Thymus (tissue), 11 donors: ENCODE measurements around the gene ZNF606. TPM values are rescaled to one million over a fixed set of nuclear protein-coding genes. Genes with fewer than 3 reads are reported as not detected.

Source experiments
- DNase-seq, 9 donors: peaks; one replicate each; pipeline ENCODE4 v3.0.0-alpha.2; 2013; ENCODE audit warnings: low spot score in 9 of 9, low read depth in 6 of 9, missing footprints in 1 of 9
- H3K27ac ChIP-seq, 2 donors: one replicate each; pipeline ENCODE4 v1.5.1; 2013; ENCODE audit warnings: control low read depth in 1 of 2, low read depth in 1 of 2, low read length in 1 of 2, mild to moderate bottlenecking in 1 of 2, moderate library complexity in 1 of 2
- H3K27me3 ChIP-seq, 2 donors: one replicate each; pipeline ENCODE4 v1.5.1; 2013; ENCODE audit warnings: low read length in 1 of 2; ENCODE audit not compliant: control insufficient read depth in 2 of 2, insufficient read depth in 1 of 2
- H3K36me3 ChIP-seq, 2 donors: one replicate each; pipeline ENCODE4 v1.5.1; 2013; ENCODE audit warnings: low read length in 1 of 2, mild to moderate bottlenecking in 1 of 2, moderate library complexity in 1 of 2; ENCODE audit not compliant: control insufficient read depth in 2 of 2, insufficient read depth in 2 of 2
- H3K4me1 ChIP-seq, 2 donors: one replicate each; pipeline ENCODE4 v1.5.1; 2013; ENCODE audit warnings: low read length in 2 of 2; ENCODE audit not compliant: control insufficient read depth in 2 of 2, insufficient read depth in 2 of 2
- H3K4me3 ChIP-seq, 2 donors: one replicate each; pipeline ENCODE4 v1.5.1; 2013; ENCODE audit warnings: low read length in 2 of 2, control low read depth in 1 of 2, mild to moderate bottlenecking in 1 of 2
- H3K9me3 ChIP-seq, 2 donors: one replicate each; pipeline ENCODE4 v1.5.1; 2013; ENCODE audit warnings: low read length in 1 of 2, mild to moderate bottlenecking in 1 of 2; ENCODE audit not compliant: control insufficient read depth in 2 of 2, insufficient read depth in 1 of 2
- WGBS: extraction: QIAGEN DNeasy Blood & Tissue Kit; methylation state at CpG from one replicate; pipeline ENCODE4 v1.1.7; 2013; 5-methylcytosine and 5-hydroxymethylcytosine counted together
- polyA plus RNA-seq: library from polyadenylated mRNA; stranded (reverse); fragments of 200-250 nt; gene quantifications from one replicate; pipeline ENCODE4 v1.2.3, GENCODE V29; 2013
- total RNA-seq: library from RNA; stranded (reverse); fragments of 120-200 nt; gene quantifications from one replicate; pipeline ENCODE4 v1.2.4, GENCODE V29; 2013
- donor health status: healthy.

The ZNF606 gene
- total and polyA plus RNA-seq, 2 donors, result 17.8 to 18.8 TPM

DNA sequence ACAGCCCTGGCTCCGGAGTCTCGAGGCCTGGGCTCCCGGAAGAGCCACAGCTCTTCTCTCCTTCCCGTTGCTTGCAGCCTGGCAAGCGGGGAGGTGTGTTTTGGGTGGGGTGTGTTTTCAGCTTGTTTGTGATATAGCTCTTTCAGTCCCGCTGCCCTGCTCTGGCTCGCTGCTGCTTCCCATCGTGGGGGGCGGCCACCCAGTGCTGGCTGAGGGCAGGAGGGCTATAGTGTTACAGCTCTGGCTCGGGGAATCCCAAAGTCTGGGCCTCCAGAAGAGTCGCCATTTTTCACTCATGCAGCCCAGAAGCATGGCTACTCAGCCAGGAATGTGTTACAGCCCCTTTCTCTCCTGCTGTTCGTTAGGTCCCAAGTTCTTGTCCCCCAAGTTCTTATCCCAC, 52.9 kb downstream of the ZNF606 start:
- no peaks in the 10 kb centered on the region for H3K36me3 ChIP-seq
- H3K27ac ChIP-seq, result no peak overlapping the region
- H3K4me3 ChIP-seq, result no peak overlapping the region
- H3K27me3 ChIP-seq, result no peaks in the 10 kb centered on the region
- H3K9me3 ChIP-seq, result peaks cover 15 to 58% of the 10 kb centered on the region in 2 donors
- DNase-seq, result no peak
- WGBS, result 95% methylated on average over 12 of the region's 12 CpGs
- H3K4me1 ChIP-seq, result peaks cover 4 to 9% of the 10 kb centered on the region in 2 donors

DNA sequence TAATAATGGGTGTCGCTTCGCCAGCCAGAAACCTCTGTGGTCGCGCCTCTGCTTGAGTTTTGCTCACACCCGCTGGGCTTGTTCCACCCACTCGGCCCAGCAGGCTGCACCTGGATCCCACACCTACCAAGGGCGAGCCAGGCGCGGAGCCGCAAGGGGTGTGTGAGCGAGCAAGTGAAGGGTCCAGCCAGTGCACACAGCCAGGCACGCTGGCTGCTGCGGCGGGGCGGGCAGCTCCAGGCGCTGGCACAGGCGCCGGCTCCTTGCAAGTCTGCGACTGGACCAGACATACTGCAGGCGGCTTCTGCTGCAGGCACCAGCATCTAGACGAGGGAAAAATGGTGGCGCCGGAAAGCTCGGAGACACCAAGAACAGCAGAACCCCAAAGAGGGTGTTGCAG, 53.3 kb downstream of the ZNF606 start:
- WGBS, result 96% methylated on average over 24 of the region's 24 CpGs
- no peak overlapping the region for H3K4me3 ChIP-seq
- no peaks in the 10 kb centered on the region for H3K27me3 ChIP-seq
- peaks cover 0 to 1% of the 10 kb centered on the region in 2 donors for H3K36me3 ChIP-seq
- no peak overlapping the region for H3K27ac ChIP-seq
- no peak for DNase-seq
- peaks cover 15 to 60% of the 10 kb centered on the region in 2 donors for H3K9me3 ChIP-seq
- peaks cover 4 to 9% of the 10 kb centered on the region in 2 donors for H3K4me1 ChIP-seq

DNA sequence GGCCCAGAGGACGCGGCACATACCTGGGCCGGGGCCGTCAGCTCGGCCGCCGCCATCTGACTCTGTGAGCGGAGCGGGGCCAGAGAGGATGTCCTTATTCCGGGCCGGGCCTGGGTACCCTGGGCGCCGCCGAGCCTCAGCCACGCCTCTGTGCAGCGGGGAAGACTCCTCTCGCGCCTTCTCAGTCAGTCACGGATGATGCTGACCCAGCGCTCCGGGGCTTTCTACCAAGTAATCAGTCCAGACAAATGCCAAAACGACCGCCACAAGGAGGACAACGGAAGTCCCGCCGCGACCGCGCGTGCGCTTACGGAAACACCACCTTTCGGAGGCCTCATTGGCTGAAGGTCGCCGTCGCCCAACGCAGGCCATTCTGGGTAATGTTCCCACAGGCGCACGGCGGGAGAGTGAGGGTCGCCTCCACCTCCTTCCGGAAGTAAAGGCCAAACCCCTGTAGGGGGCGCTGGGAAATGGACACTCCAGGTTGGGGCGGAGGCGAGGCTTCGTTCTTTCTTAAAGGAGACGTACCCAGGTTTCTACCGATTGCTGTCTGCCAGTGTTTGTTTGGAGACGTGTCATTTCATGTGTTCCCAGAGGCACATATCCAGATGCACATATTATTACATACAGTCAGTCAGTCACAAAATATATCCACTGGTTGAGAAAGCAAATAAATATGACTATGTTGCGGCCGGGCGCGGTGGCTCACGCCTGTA, 55.0 kb downstream of the ZNF606 start, which contains the start of gene ZNF256:
Gene ZNF256, minus strand, starts transcription at position 288 of the 716 bp plus-strand sequence. Its CDS starts 232 bp downstream, at position 56.
- 7% methylated on average over 54 of the region's 54 CpGs for WGBS
- peaks cover 16 to 51% of the 10 kb centered on the region in 2 donors for H3K9me3 ChIP-seq
- peaks cover 12 to 19% of the 10 kb centered on the region in 2 donors for H3K36me3 ChIP-seq

DNA sequence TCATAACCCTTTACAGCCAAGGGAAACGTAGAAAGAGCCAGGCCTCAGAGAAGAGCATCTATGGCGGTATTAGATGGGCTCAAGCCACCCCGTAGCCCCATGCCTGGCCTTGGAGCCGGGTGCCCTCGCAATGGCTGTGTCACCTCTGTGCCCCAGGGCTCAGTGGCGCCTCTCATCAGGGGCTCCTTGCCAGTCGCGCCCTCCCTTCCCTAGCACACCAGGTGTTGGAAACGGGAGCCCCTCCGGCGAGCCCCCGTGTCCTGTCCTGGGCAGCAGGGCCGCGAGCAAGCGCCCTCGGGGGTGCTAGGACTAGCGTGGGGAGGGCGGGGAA, 55.6 kb downstream of the ZNF606 start:
- WGBS, result 1% methylated on average over 18 of the region's 18 CpGs

More for the DNA sequence above, 55.0 kb downstream of the ZNF606 start, which contains the start of gene ZNF256:
- H3K4me1 ChIP-seq, result peaks cover 4 to 9% of the 10 kb centered on the region in 2 donors
- H3K27me3 ChIP-seq, result no peaks in the 10 kb centered on the region
- H3K4me3 ChIP-seq, result peak within 1 kb of the TSS; percentile 71 to 83
- peak within 1 kb of the TSS in 1 of 2 donors; percentile 83 for H3K27ac ChIP-seq
- peak; percentile 72 to 95 (median 83) for DNase-seq

DNA sequence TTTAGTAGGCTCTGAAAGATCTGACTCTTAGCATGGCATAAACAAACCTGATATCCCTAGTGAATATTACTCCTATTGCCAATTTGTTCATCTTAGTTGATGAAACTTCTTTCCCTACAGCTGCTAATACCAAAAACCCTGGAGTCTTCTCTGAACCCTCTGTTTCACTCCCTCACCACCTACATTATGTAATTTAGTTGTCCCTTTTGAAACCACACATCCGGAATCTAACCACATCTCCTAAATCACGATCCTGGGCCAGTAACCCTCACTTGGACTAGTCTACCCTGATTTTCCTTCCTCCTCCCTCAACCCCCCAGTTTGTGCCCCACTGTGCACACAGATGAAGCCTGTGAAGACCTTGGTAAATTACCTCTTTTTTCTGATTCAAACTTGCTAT, 56.3 kb downstream of the ZNF606 start:
- Histone ChIP-seq H3K4me1 (peaks cover 4 to 9% of the 10 kb centered on the region in 2 donors), H3K9me3 (peaks cover 25 to 46% of the 10 kb centered on the region in 2 donors), H3K27me3 (no peaks in the 10 kb centered on the region), H3K36me3 (peaks cover 25 to 31% of the 10 kb centered on the region in 2 donors), H3K27ac (no peak overlapping the region), H3K4me3 (peak overlapping the region; percentile 71 to 83)
- WGBS, result 54% methylated on average over 2 of the region's 2 CpGs
- no peak for DNase-seq

More for the DNA sequence above, 55.6 kb downstream of the ZNF606 start:
- H3K9me3 ChIP-seq, result peaks cover 20 to 47% of the 10 kb centered on the region in 2 donors
- peak in 1 of 9 donors; percentile 10 for DNase-seq
- H3K4me1 ChIP-seq, result peaks cover 4 to 9% of the 10 kb centered on the region in 2 donors
- peaks cover 17 to 24% of the 10 kb centered on the region in 2 donors for H3K36me3 ChIP-seq
- H3K27me3 ChIP-seq, result no peaks in the 10 kb centered on the region
- H3K4me3 ChIP-seq, result peak overlapping the region; percentile 71 to 83
- peak overlapping the region in 1 of 2 donors; percentile 83 for H3K27ac ChIP-seq

DNA sequence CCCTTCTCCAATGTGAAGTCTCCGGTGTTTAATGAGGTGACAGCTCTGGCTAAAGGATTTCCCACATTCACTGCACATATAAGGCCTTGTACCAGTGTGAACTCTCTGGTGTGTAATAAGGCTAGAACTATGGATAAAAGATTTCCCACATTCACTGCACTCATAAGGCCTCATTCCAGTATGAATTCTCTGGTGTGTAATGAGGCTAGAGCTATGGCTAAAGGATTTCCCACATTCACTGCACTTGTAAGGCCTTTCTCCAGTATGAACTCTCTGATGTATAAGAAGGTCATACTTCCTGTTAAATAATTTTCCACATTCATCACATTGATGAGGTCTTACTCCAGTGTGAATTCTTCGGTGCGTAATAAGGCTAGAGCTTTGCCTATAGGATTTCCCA, 61.0 kb downstream of the ZNF606 start:
- WGBS, result 97% methylated on average over 3 of the region's 3 CpGs
- H3K27me3 ChIP-seq, result no peaks in the 10 kb centered on the region
- no peak overlapping the region for H3K4me3 ChIP-seq
- no peak overlapping the region for H3K27ac ChIP-seq
- peaks cover 29 to 40% of the 10 kb centered on the region in 2 donors for H3K36me3 ChIP-seq
- H3K9me3 ChIP-seq, result peaks cover 25 to 39% of the 10 kb centered on the region in 2 donors
- peaks cover 1 to 3% of the 10 kb centered on the region in 2 donors for H3K4me1 ChIP-seq
- no peak for DNase-seq

DNA sequence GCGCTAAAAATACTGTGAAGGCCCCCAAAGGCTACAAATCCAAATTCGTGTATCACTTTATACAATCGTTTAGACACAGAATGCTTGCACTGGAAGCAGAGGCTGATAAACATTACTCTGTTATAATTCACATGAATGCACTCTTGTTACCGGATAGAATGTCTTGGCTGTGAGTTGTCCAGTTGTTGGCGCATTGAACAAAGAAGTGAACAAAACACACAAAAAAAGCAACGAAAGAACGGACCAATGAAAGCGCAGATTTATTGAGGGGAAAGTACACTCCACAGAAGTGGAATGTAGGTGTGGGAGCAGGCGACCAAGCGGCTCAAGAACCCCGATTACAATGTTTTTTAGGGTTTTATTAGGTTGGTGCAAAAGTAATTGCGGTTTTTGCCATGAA, 66.9 kb downstream of the ZNF606 start:
- no peak overlapping the region for H3K27ac ChIP-seq
- H3K4me1 ChIP-seq, result peaks cover 3 to 7% of the 10 kb centered on the region in 2 donors
- peaks cover 0 to 4% of the 10 kb centered on the region in 2 donors for H3K27me3 ChIP-seq
- WGBS, result 94% methylated on average over 12 of the region's 12 CpGs
- DNase-seq, result no peak
- H3K36me3 ChIP-seq, result peaks cover 3 to 7% of the 10 kb centered on the region in 2 donors
- peaks cover 11 to 65% of the 10 kb centered on the region in 2 donors for H3K9me3 ChIP-seq
- no peak overlapping the region for H3K4me3 ChIP-seq

DNA sequence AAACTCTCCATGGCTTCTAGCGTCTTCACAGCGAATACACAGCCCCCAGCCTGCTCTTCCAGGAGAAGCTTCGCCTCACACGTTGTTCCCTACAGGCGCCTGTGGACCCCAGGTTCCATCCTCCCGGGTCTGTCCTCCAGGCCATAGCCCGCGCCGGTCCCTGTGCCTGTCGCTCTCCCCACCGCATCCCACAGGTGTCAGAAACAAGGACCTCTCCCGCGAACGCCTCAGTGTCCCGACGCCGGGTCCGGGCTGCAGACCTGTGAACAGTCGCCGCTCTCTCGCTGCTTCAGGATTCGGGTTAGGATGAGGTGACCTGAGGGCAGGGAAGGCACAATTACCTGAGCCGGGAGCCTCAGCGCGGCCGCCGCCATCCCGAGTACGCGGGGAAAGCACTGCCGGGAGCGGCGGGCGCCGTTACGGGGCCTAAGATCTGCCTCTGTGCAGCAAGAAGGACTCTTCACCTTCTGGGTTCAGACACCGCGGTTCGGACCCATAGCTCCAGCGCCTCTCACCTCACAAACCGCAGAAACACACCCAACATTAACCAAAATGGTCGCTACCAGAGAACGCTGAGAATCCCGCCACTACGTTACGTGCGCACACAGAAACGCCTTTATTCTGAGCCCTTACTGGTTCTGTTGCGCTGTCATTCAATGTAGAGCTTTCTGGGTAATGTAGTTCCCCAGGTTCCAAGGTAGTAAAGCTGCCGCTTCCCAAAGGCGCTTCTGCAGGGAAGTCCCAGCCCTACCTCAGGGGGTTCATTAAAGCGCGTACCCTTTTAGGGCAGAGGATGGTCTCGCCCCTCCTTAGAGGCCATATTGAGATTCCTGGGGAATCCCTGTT, 67.6 kb downstream of the ZNF606 start, which contains the start of gene ZNF418:
Gene ZNF418, minus strand, starts transcription at position 583 of the 846 bp plus-strand sequence. CDS start 1,580 bp downstream, outside the sequence.
- peaks cover 3 to 7% of the 10 kb centered on the region in 2 donors for H3K4me1 ChIP-seq
- peaks cover 0 to 4% of the 10 kb centered on the region in 2 donors for H3K27me3 ChIP-seq
- peaks cover 4 to 8% of the 10 kb centered on the region in 2 donors for H3K36me3 ChIP-seq
- H3K4me3 ChIP-seq, result peak within 1 kb of the TSS; percentile 61 to 75
- 11% methylated on average over 54 of the region's 54 CpGs for WGBS
- peaks cover 11 to 66% of the 10 kb centered on the region in 2 donors for H3K9me3 ChIP-seq
- peak; percentile 37 to 85 (median 57) for DNase-seq
- peak within 1 kb of the TSS; percentile 67 to 69 for H3K27ac ChIP-seq
